Activated CD4-positive, alpha-beta memory T cell treated with anti-CD3 and anti-CD28 coated beads for 36 hours (primary cell): ENCODE results near the gene ANKRD33B. TPM values are rescaled to one million over a fixed set of nuclear protein-coding genes. Genes with fewer than 3 reads are reported as not detected.
"Not testable (repeated sequence)": the region's sequence is repeated elsewhere in the genome, so short reads cannot be mapped to it uniquely, and the experiment has no call there.

Source experiments
- CTCF ChIA-PET: fragments of 350-600 bp; sonication (Branson Sonifier 250); formaldehyde crosslinking; loops from one replicate; lab custom pipeline; 2021; ENCODE audit warnings: antibody characterized with exemption, inconsistent platforms; lab: Charles Lee
- POLR2A ChIA-PET: fragments of 350-600 bp; sonication (Branson Sonifier 250); formaldehyde crosslinking; loops from one replicate; lab custom pipeline; 2021; ENCODE audit warnings: antibody characterized with exemption; lab: Charles Lee
- DNase-seq: peaks from one replicate; pipeline ENCODE4 v3.0.0-alpha.2; 2020
- H3K27ac Mint-ChIP-seq: one replicate; pipeline ENCODE4 v1.8.0; 2021; ENCODE audit warnings: mixed read lengths
- H3K27me3 Mint-ChIP-seq: one replicate; pipeline ENCODE4 v1.8.0; 2021; ENCODE audit warnings: mixed read lengths
- H3K36me3 Mint-ChIP-seq: one replicate; pipeline ENCODE4 v1.8.0; 2021; ENCODE audit warnings: mixed read lengths
- H3K4me1 Mint-ChIP-seq: one replicate; pipeline ENCODE4 v1.8.0; 2021; ENCODE audit warnings: low read depth, mixed read lengths
- H3K4me3 Mint-ChIP-seq: one replicate; pipeline ENCODE4 v1.8.0; 2021; ENCODE audit warnings: mild to moderate bottlenecking, mixed read lengths
- H3K9me3 Mint-ChIP-seq: one replicate; pipeline ENCODE4 v1.8.0; 2021; ENCODE audit warnings: mixed read lengths
- intact Hi-C: fragments of 100-400 bp; cut with micrococcal nuclease; formaldehyde crosslinking; loops from one replicate; pipeline ENCODE4 v1.15.1; 2023
- total RNA-seq, 2 experiments: library from RNA; stranded (reverse); gene quantifications; one replicate each; pipeline ENCODE4 v1.2.3, GENCODE V29; 2021

ANKRD33B gene
- total RNA-seq: 1 to 10 TPM; 9.9 to 10.0 TPM

GRCh38 chr5:10563945-10564837 lies at the start of gene ANKRD33B:
ANKRD33B (plus strand) TSS chr5:10564070; CDS start chr5:10564468, 398 bp downstream.
- H3K27me3 Mint-ChIP-seq: peaks cover 3% of the 10 kb centered on the region
- no peaks in the 10 kb centered on the region for H3K36me3 Mint-ChIP-seq
- H3K4me3 Mint-ChIP-seq: peak within 1 kb of the TSS; percentile 84
- peak; percentile 88 for DNase-seq
- CTCF ChIA-PET: interaction anchor here (1.4 kb wide), 1 partner anchor 63 kb away, joined by 4 read pairs; no protein-coding TSS in a partner anchor
- intact Hi-C loops: loop anchor here (1.0 to 10.0 kb wide), 5 partner anchors 31 to 212 kb away; partner anchors contain the start of genes DAP, MARCHF6 and ROPN1L
- peaks cover 21% of the 10 kb centered on the region for H3K4me1 Mint-ChIP-seq
- peak within 1 kb of the TSS; percentile 79 for H3K27ac Mint-ChIP-seq
- no peaks in the 10 kb centered on the region for H3K9me3 Mint-ChIP-seq
- POLR2A ChIA-PET: interaction anchor here (0.9 to 1.1 kb wide), 4 partner anchors 12 to 314 kb away, joined by 3 to 5 read pairs (median 3); partner anchors contain the start of genes ATPSCKMT and CCT5

- CTCF ChIA-PET, POLR2A ChIA-PET, DNase-seq, H3K27me3 Mint-ChIP-seq, H3K4me3 Mint-ChIP-seq, H3K27ac Mint-ChIP-seq, H3K36me3 Mint-ChIP-seq, H3K4me1 Mint-ChIP-seq, H3K9me3 Mint-ChIP-seq, intact Hi-C loops: not testable (repeated sequence)
Measured at GRCh38 chr5:10514572-10514971, 49.3 kb upstream of the ANKRD33B start.

DNA sequence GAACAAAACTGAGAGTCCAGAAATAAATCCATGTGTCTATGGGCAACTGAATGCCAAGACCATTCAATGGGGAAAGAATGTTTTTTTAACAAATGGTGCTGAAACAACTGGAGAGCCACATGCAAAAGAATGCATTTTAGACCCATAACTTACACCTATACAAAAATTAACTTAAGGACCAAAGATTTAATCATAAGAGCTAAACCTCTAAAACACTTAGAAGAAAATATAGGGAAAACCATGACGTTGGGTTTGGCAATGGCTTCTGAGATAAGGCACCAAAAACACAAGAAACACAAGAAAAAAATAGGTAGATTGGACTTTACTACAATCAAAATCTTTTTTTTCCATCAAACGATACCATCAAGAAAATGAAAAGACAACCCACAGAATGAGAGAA lies 48.4 kb upstream of the ANKRD33B start:
- POLR2A ChIA-PET: no interaction called here
- no peaks in the 10 kb centered on the region for H3K4me1 Mint-ChIP-seq
- intact Hi-C loops: no loop called here
- no peaks in the 10 kb centered on the region for H3K36me3 Mint-ChIP-seq
- peaks cover 3% of the 10 kb centered on the region for H3K9me3 Mint-ChIP-seq
- H3K4me3 Mint-ChIP-seq: no peak overlapping the region
- CTCF ChIA-PET: no interaction called here
- H3K27me3 Mint-ChIP-seq: peaks cover 2% of the 10 kb centered on the region
- no peak for DNase-seq
- no peak overlapping the region for H3K27ac Mint-ChIP-seq

- Mint-ChIP-seq H3K27me3 (no peaks in the 10 kb centered on the region), H3K27ac (no peak overlapping the region), H3K4me3 (no peak overlapping the region), H3K9me3 (peaks cover 4% of the 10 kb centered on the region), H3K36me3 (no peaks in the 10 kb centered on the region), H3K4me1 (no peaks in the 10 kb centered on the region)
- no peak for DNase-seq
- intact Hi-C loops: no loop called here
- ChIA-PET POLR2A (no interaction called here), CTCF (interaction anchor here (1.0 kb wide), 1 partner anchor 109 kb away, joined by 3 read pairs; no protein-coding TSS in a partner anchor)
Measured at GRCh38 chr5:10518347-10518746, 45.5 kb upstream of the ANKRD33B start.

GRCh38 chr5:10519729-10520128 lies 44.1 kb upstream of the ANKRD33B start:
- no peak for DNase-seq
- no peak overlapping the region for H3K4me3 Mint-ChIP-seq
- ChIA-PET CTCF (interaction anchor here (1.1 kb wide), 1 partner anchor 108 kb away, joined by 3 read pairs; no protein-coding TSS in a partner anchor), POLR2A (no interaction called here)
- H3K27ac Mint-ChIP-seq: no peak overlapping the region
- H3K4me1 Mint-ChIP-seq: no peaks in the 10 kb centered on the region
- intact Hi-C loops: no loop called here
- no peaks in the 10 kb centered on the region for H3K36me3 Mint-ChIP-seq
- H3K9me3 Mint-ChIP-seq: peaks cover 4% of the 10 kb centered on the region
- H3K27me3 Mint-ChIP-seq: no peaks in the 10 kb centered on the region

DNA sequence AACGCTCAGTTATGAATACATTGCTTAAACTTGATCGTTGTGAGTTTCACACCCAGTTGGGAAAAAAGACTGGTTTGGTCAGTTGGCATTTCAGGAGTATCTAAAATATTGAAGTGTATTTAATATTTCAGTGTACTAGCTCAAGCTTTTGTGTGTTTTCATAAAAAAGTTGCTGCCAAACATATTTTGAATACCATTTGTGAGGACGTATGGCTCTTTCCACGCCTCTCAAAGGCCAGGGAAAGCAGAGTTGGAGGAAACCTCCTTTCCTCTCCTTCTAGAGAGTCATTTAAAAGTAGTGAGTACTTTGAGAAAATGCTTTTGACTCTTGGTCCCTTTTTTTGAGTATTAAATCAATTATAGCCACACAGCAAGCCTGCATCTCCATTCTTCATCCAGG lies 43.2 kb upstream of the ANKRD33B start:
- Mint-ChIP-seq H3K4me1 (no peaks in the 10 kb centered on the region), H3K4me3 (no peak overlapping the region), H3K27ac (no peak overlapping the region), H3K36me3 (no peaks in the 10 kb centered on the region), H3K27me3 (no peaks in the 10 kb centered on the region), H3K9me3 (peaks cover 2% of the 10 kb centered on the region)
- CTCF ChIA-PET: interaction anchor here (1.2 kb wide), 1 partner anchor 107 kb away, joined by 6 read pairs; no protein-coding TSS in a partner anchor
- intact Hi-C loops: no loop called here
- POLR2A ChIA-PET: interaction anchor here (0.6 kb wide), 1 partner anchor 208 kb away, joined by 4 read pairs; no protein-coding TSS in a partner anchor
- no peak for DNase-seq

DNA sequence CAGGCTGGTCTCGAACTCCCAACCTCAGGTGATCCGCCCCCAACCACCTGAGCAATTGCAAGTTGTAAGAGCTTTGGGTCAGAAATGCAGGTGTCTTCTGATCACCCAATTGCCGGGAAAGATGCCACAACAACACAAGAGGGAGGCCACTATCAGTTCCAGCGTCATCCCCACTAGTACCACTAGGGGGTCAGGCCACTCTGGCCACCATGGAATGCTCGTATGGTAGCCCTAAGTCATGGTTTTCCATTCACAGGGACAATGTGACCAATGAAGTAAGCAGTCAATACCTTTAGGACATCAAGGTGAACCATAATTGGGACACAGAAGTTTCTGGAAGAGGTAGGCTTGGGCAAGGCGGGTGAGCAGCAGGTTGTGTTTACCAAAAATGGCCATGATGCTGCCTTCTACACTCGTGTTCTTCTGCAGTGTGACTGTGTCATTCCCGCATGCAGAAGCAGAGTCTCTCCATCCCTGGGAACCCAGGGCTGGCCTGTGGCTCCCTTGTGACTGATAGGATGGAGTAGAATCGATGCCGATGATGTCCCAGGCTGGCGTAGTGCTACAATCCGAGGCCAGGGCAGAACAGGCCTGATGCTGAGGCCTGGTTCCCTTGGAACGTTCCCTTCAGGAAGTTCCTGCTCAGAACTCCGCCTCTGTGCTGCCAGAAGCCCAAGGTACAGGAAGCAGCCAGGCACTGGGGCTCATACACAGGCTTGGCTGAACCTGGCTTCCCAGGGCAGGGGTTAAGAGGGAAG lies 42.2 kb upstream of the ANKRD33B start:
- Mint-ChIP-seq H3K27me3 (no peaks in the 10 kb centered on the region), H3K27ac (no peak overlapping the region), H3K4me3 (no peak overlapping the region), H3K36me3 (no peaks in the 10 kb centered on the region), H3K9me3 (peaks cover 2% of the 10 kb centered on the region), H3K4me1 (no peaks in the 10 kb centered on the region)
- ChIA-PET CTCF (interaction anchor here (1.2 kb wide), 1 partner anchor 106 kb away, joined by 6 read pairs; no protein-coding TSS in a partner anchor), POLR2A (interaction anchor here (0.6 kb wide), 1 partner anchor 209 kb away, joined by 4 read pairs; no protein-coding TSS in a partner anchor)
- intact Hi-C loops: no loop called here
- DNase-seq: no peak

GRCh38 chr5:10522224-10522611 lies 41.7 kb upstream of the ANKRD33B start:
- Mint-ChIP-seq H3K27ac (no peak overlapping the region), H3K4me1 (no peaks in the 10 kb centered on the region), H3K4me3 (no peak overlapping the region), H3K36me3 (no peaks in the 10 kb centered on the region), H3K27me3 (no peaks in the 10 kb centered on the region), H3K9me3 (peaks cover 2% of the 10 kb centered on the region)
- POLR2A ChIA-PET: no interaction called here
- CTCF ChIA-PET: no interaction called here
- DNase-seq: no peak
- intact Hi-C loops: no loop called here

DNA sequence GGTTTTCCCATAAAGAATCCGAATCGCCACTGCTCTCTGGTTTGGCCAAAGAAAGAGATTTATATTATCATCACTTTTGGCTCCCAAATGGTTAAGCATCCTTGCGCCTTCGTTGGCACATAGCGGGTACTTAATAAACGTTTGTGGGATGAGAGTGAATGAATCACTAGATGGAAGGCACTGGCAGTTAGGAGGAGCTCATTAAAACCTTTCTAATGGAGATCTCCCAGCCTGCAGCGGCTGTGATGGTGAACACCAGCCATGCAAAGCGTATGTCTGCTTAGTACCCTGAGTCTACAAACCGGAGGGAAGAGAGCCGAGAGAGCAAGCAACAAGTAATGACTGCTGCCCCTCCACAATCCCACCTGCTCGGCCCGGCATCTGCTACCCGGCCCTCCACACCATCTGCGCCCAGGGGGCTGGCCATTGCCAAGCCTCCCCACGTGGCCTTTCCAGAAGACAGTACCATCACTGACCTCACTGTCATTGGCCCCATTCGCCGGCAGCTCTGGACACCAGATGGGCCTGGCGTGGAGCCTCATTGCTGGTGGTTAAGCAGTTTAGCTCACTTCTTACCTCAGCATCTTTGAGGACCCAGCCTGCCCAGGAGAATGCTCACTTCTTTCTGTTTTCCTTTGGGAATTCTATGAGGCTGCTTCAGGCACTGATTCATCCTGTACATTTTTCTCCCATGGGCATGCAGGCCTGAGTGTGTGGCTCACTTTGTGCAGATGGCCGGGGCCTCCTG lies 39.3 kb upstream of the ANKRD33B start:
- CTCF ChIA-PET: interaction anchor here (0.5 kb wide), 1 partner anchor 470 kb away, joined by 4 read pairs; no protein-coding TSS in a partner anchor
- POLR2A ChIA-PET: no interaction called here
- Mint-ChIP-seq H3K27ac (no peak overlapping the region), H3K36me3 (no peaks in the 10 kb centered on the region), H3K4me1 (no peaks in the 10 kb centered on the region), H3K4me3 (no peak overlapping the region), H3K27me3 (no peaks in the 10 kb centered on the region), H3K9me3 (peaks cover 2% of the 10 kb centered on the region)
- intact Hi-C loops: no loop called here
- DNase-seq: no peak

DNA sequence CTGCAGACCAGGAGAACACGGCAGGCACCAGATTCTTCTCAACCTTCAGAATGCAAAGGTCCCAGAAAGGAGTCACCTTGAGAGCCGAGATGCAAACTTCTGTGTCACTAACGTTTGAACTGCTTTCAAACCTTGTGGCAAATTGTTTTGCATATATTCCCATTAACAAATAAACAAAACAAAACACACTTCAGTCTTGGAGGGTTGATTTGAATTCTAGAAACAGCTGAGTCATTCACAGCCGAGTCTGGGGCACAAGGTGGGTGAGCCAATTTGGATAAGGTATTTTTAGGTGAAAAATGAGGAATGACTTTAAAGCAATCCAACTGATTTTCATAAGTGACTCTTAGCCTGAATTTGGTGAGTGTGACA lies 38.8 kb upstream of the ANKRD33B start:
- Mint-ChIP-seq H3K4me3 (no peak overlapping the region), H3K27ac (no peak overlapping the region), H3K27me3 (no peaks in the 10 kb centered on the region), H3K36me3 (no peaks in the 10 kb centered on the region), H3K9me3 (peaks cover 2% of the 10 kb centered on the region), H3K4me1 (no peaks in the 10 kb centered on the region)
- ChIA-PET CTCF (no interaction called here), POLR2A (no interaction called here)
- no peak for DNase-seq
- intact Hi-C loops: no loop called here

DNA sequence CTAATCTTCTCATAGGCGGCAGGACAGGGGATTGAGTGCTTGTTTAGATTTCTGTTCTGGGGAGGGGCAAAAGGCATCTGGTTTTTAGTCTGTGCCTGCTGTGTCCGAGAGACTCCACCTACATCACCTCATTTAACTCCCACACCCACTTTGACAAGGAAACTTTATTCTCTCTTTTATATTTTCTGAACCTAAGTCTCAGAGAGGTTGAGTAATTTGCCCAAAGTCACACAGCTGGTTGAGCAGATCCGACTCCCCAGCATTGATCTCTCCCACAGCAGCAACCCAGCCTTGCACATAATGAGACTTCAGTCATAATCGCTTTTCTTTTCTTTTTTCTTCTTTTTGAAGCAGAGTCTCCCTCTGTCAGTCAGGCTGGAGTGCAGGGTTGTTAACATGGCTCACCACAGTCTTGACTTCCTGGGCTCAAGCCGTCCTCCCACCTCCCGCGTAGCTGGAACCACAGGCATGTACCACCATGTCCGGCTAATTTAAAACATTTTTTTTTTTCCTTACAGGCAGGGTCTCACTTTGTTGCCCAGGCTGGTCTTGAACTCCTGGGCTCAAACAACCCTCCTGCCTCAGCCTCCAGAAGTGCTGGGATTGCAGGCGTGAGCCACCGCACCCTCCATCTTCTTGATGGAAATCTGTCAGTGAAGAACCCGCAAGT lies 36.5 kb upstream of the ANKRD33B start:
- H3K36me3 Mint-ChIP-seq: no peaks in the 10 kb centered on the region
- ChIA-PET POLR2A (no interaction called here), CTCF (interaction anchor here (0.7 kb wide), 1 partner anchor 100 kb away, joined by 3 read pairs; no protein-coding TSS in a partner anchor)
- H3K27ac Mint-ChIP-seq: no peak overlapping the region
- peaks cover under 1% of the 10 kb centered on the region for H3K9me3 Mint-ChIP-seq
- no peak overlapping the region for H3K4me3 Mint-ChIP-seq
- H3K4me1 Mint-ChIP-seq: no peaks in the 10 kb centered on the region
- H3K27me3 Mint-ChIP-seq: peaks cover 4% of the 10 kb centered on the region
- intact Hi-C loops: no loop called here
- DNase-seq: no peak
